Measurements from ENCODE around the gene PPFIA1.

DNA sequence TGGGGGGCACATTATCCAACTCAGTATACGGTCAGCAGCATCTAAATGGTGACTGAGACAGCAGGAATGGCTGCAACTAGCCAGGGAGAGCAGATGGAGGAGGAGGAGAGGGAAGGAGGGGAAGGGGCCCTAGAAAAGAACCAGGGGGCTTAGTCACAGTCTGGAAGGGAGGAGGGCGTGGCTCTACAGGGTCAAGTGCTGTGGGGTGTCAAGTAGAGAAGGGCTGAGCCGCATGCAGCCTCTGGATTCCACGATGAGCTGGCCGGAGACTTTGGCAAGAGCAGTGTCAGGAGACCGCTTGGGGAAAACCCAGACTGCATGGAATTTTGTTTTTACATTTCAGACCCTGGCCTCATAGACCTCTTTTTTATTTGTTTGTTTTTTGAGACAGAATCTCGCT is 25.8 kb upstream of the PPFIA1 start:
- TF ChIP-seq POLR2A (IDR thresholded peaks at IDR 0.05) (no peak), EP300 (IDR thresholded peaks at IDR 0.05) (no peak)
